GM13977 (cell line): ENCODE measurements around the gene RGP1.
A peak's percentile ranks its signal among the peaks of the same experiment; 100 is the strongest.

ENCODE experiments used
- DNase-seq: peaks from one replicate; pipeline ENCODE4 v3.0.0; 2012; ENCODE audit warnings: low spot score
- CTCF ChIP-seq: IDR thresholded peaks from 2 replicates; pipeline ENCODE4 v1.5.1; 2012; ENCODE audit warnings: mild to moderate bottlenecking, control low read depth; ENCODE audit not compliant: insufficient read depth; ENCODE audit errors: extremely low read depth, missing control alignments
- in situ Hi-C: fragments of 300-500 bp; cut with MboI; formaldehyde crosslinking; loops from one replicate; pipeline ENCODE4 v1.12.0; 2022; ENCODE audit warnings: low sequenced_read_pairs, low pct_unique_long_range_greater_than_20kb, mixed read lengths, inconsistent platforms; ENCODE audit not compliant: unreplicated experiment

RGP1 gene

GRCh38 chr9:35728041-35728971, 20.8 kb upstream of the RGP1 start:
- peak; percentile 74 for DNase-seq
- in situ Hi-C loops: loop anchor here (10.0 kb wide), 1 partner anchor 64 kb away; the partner anchor contains the start of gene ARHGEF39
- no peak for TF ChIP-seq CTCF

- no peak for DNase-seq
- in situ Hi-C loops: loop anchor here (10.0 kb wide), 1 partner anchor 64 kb away; the partner anchor contains the start of gene ARHGEF39
- TF ChIP-seq CTCF: no peak
Observed at GRCh38 chr9:35729101-35729500, 20.0 kb upstream of the RGP1 start.

- peak; percentile 53 for TF ChIP-seq CTCF
- DNase-seq: no peak
- in situ Hi-C loops: loop anchor here (10.0 kb wide), 1 partner anchor 65 kb away; the partner anchor contains the start of gene ARHGEF39
Observed at GRCh38 chr9:35729700-35730485, 19.2 kb upstream of the RGP1 start.

DNA sequence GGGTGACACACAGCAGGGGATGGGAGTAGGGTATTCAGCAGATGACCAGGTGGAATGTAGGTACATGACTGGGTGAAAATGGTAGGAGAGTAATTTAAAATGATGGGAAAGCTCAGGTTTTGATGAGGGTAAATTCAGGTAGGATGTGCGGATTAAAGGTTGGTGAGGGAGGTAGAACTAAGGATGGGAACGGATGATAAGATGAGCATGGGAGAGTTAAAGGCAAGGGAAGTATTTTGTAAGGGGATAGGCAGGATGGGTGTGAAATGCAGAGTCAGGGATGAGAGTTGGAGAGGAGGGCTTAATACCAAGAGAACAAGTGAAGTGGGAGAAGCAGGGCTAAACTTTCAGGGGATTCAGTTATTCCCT, 18.6 kb upstream of the RGP1 start:
- DNase-seq: no peak
- in situ Hi-C loops: no loop called here
- no peak for TF ChIP-seq CTCF

DNA sequence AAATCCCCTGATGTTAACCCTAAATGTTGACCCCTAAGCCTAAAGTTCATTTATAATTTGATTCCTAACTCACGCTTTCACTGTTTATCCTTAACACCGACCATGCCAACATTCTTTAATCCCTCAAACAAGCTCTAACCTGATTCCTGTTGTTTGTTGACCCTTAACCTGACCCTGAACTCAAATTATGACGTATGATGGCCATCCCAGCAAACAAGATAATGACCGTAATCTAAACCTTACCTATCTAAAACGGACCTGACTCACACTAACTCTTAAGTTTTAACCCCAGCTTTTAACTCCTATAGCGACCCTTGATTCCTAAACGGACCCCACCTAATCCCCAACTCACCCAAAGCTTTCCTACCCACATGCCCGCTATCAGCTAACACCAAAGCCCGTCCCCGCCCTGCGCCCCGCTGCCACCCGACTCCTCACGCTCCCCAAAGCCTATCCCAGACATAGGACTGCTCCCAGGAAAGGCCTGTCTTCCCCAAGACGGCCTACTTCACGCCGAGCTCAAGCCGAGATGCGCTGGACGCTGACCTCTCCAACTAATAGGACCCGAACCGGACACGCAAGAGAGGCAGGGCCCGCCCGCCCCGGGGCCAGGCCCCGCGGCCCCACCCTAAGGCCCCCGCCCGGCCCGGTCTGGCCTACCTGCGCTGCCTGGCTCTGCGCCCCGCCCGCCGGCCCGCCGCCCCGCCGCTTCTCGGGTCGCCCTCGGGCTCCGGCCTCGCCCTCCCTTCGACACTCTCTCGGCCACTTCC, 17.5 kb upstream of the RGP1 start:
- in situ Hi-C loops: no loop called here
- no peak for TF ChIP-seq CTCF
- DNase-seq: no peak
